HepG2 (cell line): ENCODE measurements around the gene SP140L. TPM values are rescaled to one million over a fixed set of nuclear protein-coding genes. Genes with fewer than 3 reads are reported as not detected.
A peak's percentile ranks its signal among the peaks of the same experiment; 100 is the strongest.

Experiments used
- EHMT2 ChIP-seq: fragments of 200-600 bp; sonication (generic); IDR thresholded peaks from 2 replicates; pipeline ENCODE4 v1.7.0; 2017; ENCODE audit warnings: antibody characterized with exemption, low read depth, low read length, borderline replicate concordance
- FOXP4 ChIP-seq: sonication (generic); formaldehyde crosslinking; IDR thresholded peaks from 2 replicates; pipeline ENCODE4 v1.4.0; 2020; ENCODE audit warnings: missing genetic modification reagents
- HDAC2 ChIP-seq: sonication (generic); formaldehyde crosslinking; IDR thresholded peaks from 2 replicates; pipeline ENCODE4 v1.4.0; 2020; ENCODE audit warnings: missing genetic modification reagents
- HNF1B ChIP-seq: sonication (generic); formaldehyde crosslinking; IDR thresholded peaks from 2 replicates; pipeline ENCODE4 v1.5.1; 2020; ENCODE audit warnings: mild to moderate bottlenecking, moderate library complexity, missing genetic modification reagents
- HOXA3 ChIP-seq: sonication (generic); formaldehyde crosslinking; IDR thresholded peaks from 2 replicates; pipeline ENCODE4 v1.5.0; 2020; ENCODE audit warnings: missing genetic modification reagents
- ISL2 ChIP-seq: sonication (generic); formaldehyde crosslinking; IDR thresholded peaks from 2 replicates; pipeline ENCODE4 v1.5.0; 2020; ENCODE audit warnings: missing genetic modification reagents
- MAZ ChIP-seq, 2 experiments: sonication (generic) in 1 of 2; formaldehyde crosslinking in 1 of 2; IDR thresholded peaks; 2 replicates each; pipeline versions ENCODE4 v1.5.0 to v1.6.1; 2012 to 2020; ENCODE audit warnings: low read depth in 2 of 2, mild to moderate bottlenecking in 2 of 2, borderline replicate concordance in 1 of 2, improper control_type of control experiment in 1 of 2, low read length in 1 of 2, missing genetic modification reagents in 1 of 2, moderate library complexity in 1 of 2
- MLX ChIP-seq: IDR thresholded peaks from 2 replicates; pipeline ENCODE4 v1.6.1; 2016
- PREB ChIP-seq: sonication (generic); formaldehyde crosslinking; IDR thresholded peaks from 2 replicates; pipeline ENCODE4 v1.4.0; 2020; ENCODE audit warnings: missing genetic modification reagents
- ZNF253 ChIP-seq: sonication (generic); formaldehyde crosslinking; IDR thresholded peaks from 2 replicates; pipeline ENCODE4 v1.8.0; 2022; ENCODE audit warnings: mild to moderate bottlenecking, missing genetic modification reagents, borderline replicate concordance
- ZNF256 ChIP-seq: sonication (generic); formaldehyde crosslinking; conservative IDR thresholded peaks from 2 replicates; pipeline ENCODE4 v1.4.0; 2020; ENCODE audit warnings: missing genetic modification reagents
- ZNF274 ChIP-seq: sonication (generic); formaldehyde crosslinking; IDR thresholded peaks from 2 replicates; pipeline ENCODE4 v1.5.1; 2020; ENCODE audit warnings: mild to moderate bottlenecking, missing genetic modification reagents
- ZNF407 ChIP-seq: sonication (generic); formaldehyde crosslinking; IDR thresholded peaks from one replicate; pipeline ENCODE4 v1.5.1; 2020; ENCODE audit warnings: mild to moderate bottlenecking, missing genetic modification reagents; ENCODE audit errors: not compliant biosample characterization
- polyA plus RNA-seq, 8 experiments: library from polyadenylated mRNA; depleted of rRNA in 3 of 8; stranded (reverse) in 7 of 8; unstranded in 1 of 8; fragments of >200 nt; fragmentation: Illumina TruSeq in 4 of 8; extraction: Trizol in 4 of 8; gene quantifications; 2 replicates each; pipeline versions ENCODE4 v1.2.1 to v1.2.3, GENCODE V29; 2011 to 2016; ENCODE audit warnings: low read depth in 4 of 8, missing spikeins in 1 of 8, mixed read lengths in 1 of 8; ENCODE audit not compliant: insufficient read depth in 1 of 8
- total RNA-seq, 5 experiments: library from RNA; depleted of rRNA; stranded (reverse); fragments of >200 nt; fragmentation: Illumina TruSeq; extraction: Trizol; gene quantifications; 2 replicates each; pipeline ENCODE4 v1.2.3, GENCODE V29; 2016; ENCODE audit warnings: low read depth in 1 of 5

SP140L gene
- total and polyA plus RNA-seq, 2 of the 13 experiments (the other 11 are each of a cell fraction or from before 2014, with no cell fraction given) = 10.9 to 17.5 TPM

GRCh38 chr2:230410861-230411569 is 84.0 kb downstream of the SP140L start (continued):
- 0 out of 2 replicates have a peak, but pooled peaks have one; percentile 12 for TF ChIP-seq FOXP4
- TF ChIP-seq ZNF253 = no peak
- 0 out of 2 replicates have a peak, but pooled peaks have one; percentile 26 for TF ChIP-seq EHMT2
- peak; percentile 55; the same call in 1 of the 2 replicates for TF ChIP-seq HNF1B (CRISPR knock-in tag)
- peak; percentile 25; the same call in 1 of the 2 replicates for TF ChIP-seq HDAC2 (CRISPR knock-in tag)
- no peak for TF ChIP-seq MLX (CRISPR knock-in tag)
- 0 out of 2 replicates have a peak, but pooled peaks have one; percentile 2 for TF ChIP-seq HOXA3 (CRISPR knock-in tag)
- 0 out of 2 replicates have a peak, but pooled peaks have one; percentile 48 for TF ChIP-seq PREB (CRISPR knock-in tag)
- TF ChIP-seq ZNF274 = peak; percentile 79
- TF ChIP-seq MAZ (IDR thresholded peaks at IDR 0.05; ENCODE audit: borderline replicate concordance, low read depth, low read length) = no peak
- 0 out of 2 replicates have a peak, but pooled peaks have one; percentile 3 for TF ChIP-seq MAZ (CRISPR knock-in tag; IDR thresholded peaks at IDR 0.05; ENCODE audit: low read depth)
- 0 out of 2 replicates have a peak, but pooled peaks have one; percentile 48 for TF ChIP-seq ZNF256
- TF ChIP-seq ISL2 (CRISPR knock-in tag) = no peak
- TF ChIP-seq ZNF407 = peak; percentile 45
